IMR-90 (cell line): Measurements from ENCODE around the gene LTF. TPM values are rescaled to one million over a fixed set of nuclear protein-coding genes. Genes with fewer than 3 reads are reported as not detected.
"Not testable (repeated sequence)": the region's sequence is repeated elsewhere in the genome, so short reads cannot be mapped to it uniquely, and the experiment has no call there.

Experiments used
- ATAC-seq: fragments of 200-7000 bp; cut with Tn5 transposase; 2 replicates; pipeline ENCODE4 v1.9.1; 2020; ENCODE audit warnings: low read depth, mild to moderate bottlenecking, moderate library complexity
- BruUV-seq: library from RNA; stranded (reverse); fragments of 400-500 nt; replicated peaks from 2 replicates; lab custom pipeline; 2021; lab: Mats Ljungman, UMichigan
- CTCF ChIA-PET: fragments of 300-600 bp; formaldehyde crosslinking; extraction: SDS; loops from one replicate; lab custom pipeline; 2021; ENCODE audit warnings: antibody characterized with exemption; lab: Yijun Ruan, JAX
- POLR2A ChIA-PET: fragments of 300-600 bp; sonication (Branson Sonifier 250); formaldehyde crosslinking; loops from one replicate; lab custom pipeline; 2022; ENCODE audit warnings: antibody characterized with exemption; ENCODE audit not compliant: unreplicated experiment; lab: Charles Lee
- DNase-seq: peaks from one replicate; pipeline ENCODE4 v3.0.0; 2013
- H2AFZ ChIP-seq: replicated peaks from 2 replicates; pipeline ENCODE3; 2013; ENCODE audit warnings: low read length, mild to moderate bottlenecking; ENCODE audit not compliant: poor library complexity
- H2AK5ac ChIP-seq: 2 replicates; pipeline ENCODE4 v1.6.1; 2013; ENCODE audit warnings: low read depth, low read length, inconsistent platforms
- H2AK9ac ChIP-seq: replicated peaks from 2 replicates; pipeline ENCODE3; 2013; ENCODE audit warnings: mild to moderate bottlenecking, low read depth, low read length, moderate library complexity; ENCODE audit not compliant: poor library complexity
- H2BK120ac ChIP-seq: 2 replicates; pipeline ENCODE4 v1.6.1; 2013; ENCODE audit warnings: low read depth, low read length, inconsistent platforms
- H2BK15ac ChIP-seq: 3 replicates; pipeline ENCODE4 v1.6.1; 2013; ENCODE audit warnings: low read depth, low read length, inconsistent platforms
- H2BK20ac ChIP-seq: 2 replicates; pipeline ENCODE4 v1.6.1; 2013; ENCODE audit warnings: low read depth, mild to moderate bottlenecking, inconsistent platforms, low read length, moderate library complexity
- H2BK5ac ChIP-seq: 2 replicates; pipeline ENCODE4 v1.6.1; 2013; ENCODE audit warnings: mild to moderate bottlenecking, low read depth, low read length, inconsistent platforms; ENCODE audit not compliant: poor library complexity, severe bottlenecking
- H3K14ac ChIP-seq: replicated peaks from 2 replicates; pipeline ENCODE4 v1.6.1; 2013; ENCODE audit warnings: low read depth, low read length, inconsistent platforms
- H3K18ac ChIP-seq: 2 replicates; pipeline ENCODE4 v1.6.1; 2013; ENCODE audit warnings: low read depth, low read length, control low read depth
- H3K23ac ChIP-seq: 2 replicates; pipeline ENCODE4 v1.6.1; 2013; ENCODE audit warnings: low read depth, low read length, inconsistent platforms
- H3K27ac ChIP-seq: 2 replicates; pipeline ENCODE4 v1.5.1; 2013; ENCODE audit warnings: mild to moderate bottlenecking, control low read depth, low read length; ENCODE audit not compliant: insufficient read depth
- H3K27me3 ChIP-seq: 2 replicates; pipeline ENCODE4 v1.6.1; 2013; ENCODE audit warnings: low read length; ENCODE audit not compliant: control insufficient read depth, insufficient read depth
- H3K36me3 ChIP-seq: 2 replicates; pipeline ENCODE4 v1.6.1; 2013; ENCODE audit warnings: low read length, mixed read lengths; ENCODE audit not compliant: control insufficient read depth, insufficient read depth
- H3K4ac ChIP-seq: 2 replicates; pipeline ENCODE4 v1.6.1; 2013; ENCODE audit warnings: low read depth, low read length, inconsistent platforms
- H3K4me1 ChIP-seq: 2 replicates; pipeline ENCODE4 v1.6.1; 2013; ENCODE audit warnings: low read length, mixed read lengths; ENCODE audit not compliant: control insufficient read depth, insufficient read depth
- H3K4me2 ChIP-seq: 2 replicates; pipeline ENCODE4 v1.6.1; 2013; ENCODE audit warnings: low read depth, mild to moderate bottlenecking, control low read depth, low read length, moderate library complexity
- H3K4me3 ChIP-seq: 2 replicates; pipeline ENCODE4 v1.5.1; 2013; ENCODE audit warnings: low read depth, mild to moderate bottlenecking, control low read depth, low read length, moderate library complexity; ENCODE audit not compliant: insufficient read depth
- H3K56ac ChIP-seq: 2 replicates; pipeline ENCODE4 v1.6.1; 2013; ENCODE audit warnings: low read length, inconsistent platforms; ENCODE audit not compliant: insufficient read depth; ENCODE audit errors: extremely low read depth
- H3K79me1 ChIP-seq, 2 experiments: 2 replicates each; pipeline ENCODE4 v1.6.1; 2013; ENCODE audit warnings: low read length in 2 of 2, inconsistent platforms in 1 of 2, low read depth in 1 of 2
- H3K9ac ChIP-seq: 2 replicates; pipeline ENCODE4 v1.6.1; 2013; ENCODE audit warnings: low read depth, low read length, control low read depth
- H3K9me1 ChIP-seq: 2 replicates; pipeline ENCODE4 v1.6.1; 2013; ENCODE audit warnings: low read length, inconsistent platforms; ENCODE audit not compliant: insufficient read depth
- H3K9me3 ChIP-seq: 2 replicates; pipeline ENCODE4 v1.6.1; 2013; ENCODE audit warnings: low read length; ENCODE audit not compliant: control insufficient read depth, insufficient read depth
- H4K20me1 ChIP-seq: 2 replicates; pipeline ENCODE4 v1.6.1; 2013; ENCODE audit warnings: low read length, inconsistent platforms; ENCODE audit not compliant: insufficient read depth
- H4K5ac ChIP-seq: 2 replicates; pipeline ENCODE4 v1.6.1; 2013; ENCODE audit warnings: mild to moderate bottlenecking, low read depth, low read length, control low read depth
- H4K8ac ChIP-seq, 2 experiments: 2 replicates each; pipeline ENCODE4 v1.6.1; 2013; ENCODE audit warnings: low read depth in 2 of 2, low read length in 2 of 2, control low read depth in 1 of 2, inconsistent platforms in 1 of 2
- H4K91ac ChIP-seq: 2 replicates; pipeline ENCODE4 v1.6.1; 2013; ENCODE audit warnings: low read depth, low read length, inconsistent platforms; ENCODE audit not compliant: insufficient read depth
- CEBPB ChIP-seq: IDR thresholded peaks from 2 replicates; pipeline ENCODE4 v1.6.1; 2012; ENCODE audit warnings: low read depth, low read length, improper control_type of control experiment
- WGBS, 2 experiments: methylation state at CpG; one replicate each; pipeline versions ENCODE4 v1.1.5 to v1.1.7; 2013; ENCODE audit warnings: missing lambda C conversion rate in 2 of 2; ENCODE audit not compliant: insufficient read length in 1 of 2; ENCODE audit errors: extremely low coverage in 2 of 2; 5-methylcytosine and 5-hydroxymethylcytosine counted together
- dilution Hi-C: fragments of 300-500 bp; cut with HindIII; formaldehyde crosslinking; loops from one replicate; pipeline ENCODE4 v1.14.3; 2018; ENCODE audit warnings: low sequenced_read_pairs; ENCODE audit not compliant: unreplicated experiment
- in situ Hi-C: fragments of 300-500 bp; cut with MboI; formaldehyde crosslinking; loops from 3 replicates; pipeline ENCODE4 v1.14.3; 2019; ENCODE audit warnings: low sequenced_read_pairs, inconsistent platforms, mixed read lengths
- intact Hi-C: fragments of 100-400 bp; cut with micrococcal nuclease; formaldehyde crosslinking; loops from 2 replicates; pipeline ENCODE4 v1.10.0; 2022
- polyA plus RNA-seq, 3 experiments: library from polyadenylated mRNA; depleted of rRNA; stranded (reverse); fragments of >200 nt; gene quantifications; 2 replicates each; pipeline ENCODE4 v1.2.3, GENCODE V29; 2012; ENCODE audit warnings: low replicate concordance in 1 of 3
- total RNA-seq: library from RNA; depleted of rRNA; stranded (reverse); fragments of >200 nt; gene quantifications from 2 replicates; pipeline ENCODE4 v1.2.3, GENCODE V29; 2012

Gene LTF
- total and polyA plus RNA-seq, 2 of the 4 experiments (the other 2 are of a cell fraction), result not detected

- 0 out of 2 replicates have a peak, but pooled peaks have one; percentile 7 for ATAC-seq
- dilution Hi-C loops, result no loop called here
- peak overlapping the region; percentile 22; the same call in 1 of the 2 replicates for H3K14ac ChIP-seq
- peaks cover 8% of the 10 kb centered on the region for H3K9me1 ChIP-seq
- no peaks in the 10 kb centered on the region; the same call in 1 of the 2 replicates for H3K27me3 ChIP-seq
- H2BK5ac ChIP-seq, result no peak overlapping the region
- CTCF ChIA-PET, result interaction anchor here (0.7 kb wide), 1 partner anchor 325 kb away, joined by 3 read pairs; no protein-coding TSS in a partner anchor
- intact Hi-C loops, result no loop called here
- H3K23ac ChIP-seq, result no peak overlapping the region
- peak; percentile 12 for DNase-seq
- H3K56ac ChIP-seq, result no peak overlapping the region
- H4K20me1 ChIP-seq, result no peaks in the 10 kb centered on the region
- peak overlapping the region; percentile 57; the same call in 1 of the 2 replicates for H4K5ac ChIP-seq
- in situ Hi-C loops, result no loop called here
- POLR2A ChIA-PET, result no interaction called here
- peak overlapping the region; percentile 16 for H3K18ac ChIP-seq
- H3K79me1 ChIP-seq, result peaks cover 0 to 4% of the 10 kb centered on the region in 2 experiments; a peak in 1 of 4 replicates
- peak overlapping the region; percentile 58 to 59; a peak in 2 of 4 replicates for H4K8ac ChIP-seq
- peak overlapping the region; percentile 70 for H4K91ac ChIP-seq
- no peak overlapping the region for H3K9ac ChIP-seq
- H3K4me3 ChIP-seq, result no peak overlapping the region
- no peaks in the 10 kb centered on the region for H3K9me3 ChIP-seq
- peak overlapping the region; percentile 65 for H2BK120ac ChIP-seq
- H2AK5ac ChIP-seq, result no peak overlapping the region
- WGBS, 2 experiments, result no CpG with 5 or more reads among the region's 11 CpGs
- H2BK15ac ChIP-seq, result peak overlapping the region; percentile 2; the same call in 2 of the 3 replicates
- no peak for TF ChIP-seq CEBPB
- H2AFZ ChIP-seq, result peak overlapping the region; percentile 75
- H3K27ac ChIP-seq, result no peak overlapping the region
- H3K4ac ChIP-seq, result peak overlapping the region; percentile 30; the same call in 1 of the 2 replicates
- peak overlapping the region; percentile 27; the same call in 1 of the 2 replicates for H3K4me2 ChIP-seq
- 0 out of 2 replicates have a peak overlapping the region, but pooled peaks have one; percentile 32 for H2BK20ac ChIP-seq
- H3K4me1 ChIP-seq, result peaks cover 20% of the 10 kb centered on the region
- no peaks in the 10 kb centered on the region for H3K36me3 ChIP-seq
- no TSS peak for BruUV-seq
- H2AK9ac ChIP-seq, result no peak overlapping the region
These were observed 59.2 kb downstream of the LTF start for GRCh38 chr3:46405301-46406019.

- dilution Hi-C loops, in situ Hi-C loops, H2AFZ ChIP-seq: not testable (repeated sequence)
These were observed 61.8 kb downstream of the LTF start for GRCh38 chr3:46402902-46403301.

More at GRCh38 chr3:46402902-46403301, 61.8 kb downstream of the LTF start:
- intact Hi-C loops, H2BK20ac ChIP-seq, H3K23ac ChIP-seq, CTCF ChIA-PET, POLR2A ChIA-PET, DNase-seq, H3K9me1 ChIP-seq, H3K9ac ChIP-seq, H3K27ac ChIP-seq, H4K8ac ChIP-seq, H3K36me3 ChIP-seq, H3K56ac ChIP-seq, ATAC-seq, H3K18ac ChIP-seq, H2BK15ac ChIP-seq, H4K5ac ChIP-seq, H3K4ac ChIP-seq, H2BK5ac ChIP-seq, H2BK120ac ChIP-seq, H3K14ac ChIP-seq, H2AK9ac ChIP-seq, H3K79me1 ChIP-seq, H3K9me3 ChIP-seq, H4K91ac ChIP-seq, BruUV-seq, H4K20me1 ChIP-seq, H3K4me2 ChIP-seq, H3K27me3 ChIP-seq, H3K4me3 ChIP-seq, H2AK5ac ChIP-seq: not testable (repeated sequence)
- WGBS, 2 experiments, result no CpG with 5 or more reads among the region's 4 CpGs
- H3K4me1 ChIP-seq, result peaks cover 19% of the 10 kb centered on the region
